Measurements from ENCODE around the gene ANKRD33.

Gene ANKRD33

GRCh38 chr12:51904951-51905470, 17.1 kb downstream of the ANKRD33 start:
- DNase-seq (ENCODE audit: low spot score), result no peak

GRCh38 chr12:51905471-51906429, 17.8 kb downstream of the ANKRD33 start:
- DNase-seq (ENCODE audit: low spot score), result no peak

- DNase-seq (ENCODE audit: low spot score), result no peak
Observed at GRCh38 chr12:51906430-51907082, 18.7 kb downstream of the ANKRD33 start.

GRCh38 chr12:51907083-51907855, 19.4 kb downstream of the ANKRD33 start, which contains the start of gene ACVRL1:
Gene ACVRL1, plus strand, starts transcription at chr12:51907504. Its CDS starts 4,971 bp downstream, at chr12:51912475.
- DNase-seq (ENCODE audit: low spot score), result no peak

GRCh38 chr12:51907856-51908425, 20.0 kb downstream of the ANKRD33 start:
- no peak for DNase-seq (ENCODE audit: low spot score)

- no peak for DNase-seq (ENCODE audit: low spot score)
Observed at GRCh38 chr12:51908876-51909592, 21.1 kb downstream of the ANKRD33 start.

GRCh38 chr12:51910168-51910567, 22.3 kb downstream of the ANKRD33 start:
- DNase-seq (ENCODE audit: low spot score), result no peak

GRCh38 chr12:51910691-51911090, 22.8 kb downstream of the ANKRD33 start:
- no peak for DNase-seq (ENCODE audit: low spot score)

- DNase-seq (ENCODE audit: low spot score), result no peak
Observed at GRCh38 chr12:51911307-51911706, 23.4 kb downstream of the ANKRD33 start.

GRCh38 chr12:51911788-51912711, 24.1 kb downstream of the ANKRD33 start:
- no peak for DNase-seq (ENCODE audit: low spot score)

- no peak for DNase-seq (ENCODE audit: low spot score)
Observed at GRCh38 chr12:51913071-51914033, 25.4 kb downstream of the ANKRD33 start.

- DNase-seq (ENCODE audit: low spot score), result no peak
Observed at GRCh38 chr12:51914034-51914923, 26.4 kb downstream of the ANKRD33 start.

GRCh38 chr12:51915003-51915625, 27.2 kb downstream of the ANKRD33 start:
- DNase-seq (ENCODE audit: low spot score), result no peak

GRCh38 chr12:51915951-51916350, 28.0 kb downstream of the ANKRD33 start:
- DNase-seq (ENCODE audit: low spot score), result no peak

GRCh38 chr12:51917041-51917590, 29.2 kb downstream of the ANKRD33 start:
- no peak for DNase-seq (ENCODE audit: low spot score)

- DNase-seq (ENCODE audit: low spot score), result no peak
Observed at GRCh38 chr12:51917746-51918453, 30.0 kb downstream of the ANKRD33 start.

Measured in germinal center (tissue), 1 donor.